Left lobe of liver (tissue), 2 donors: ENCODE data around the gene SNRNP40. TPM values are rescaled to one million over a fixed set of nuclear protein-coding genes. Genes with fewer than 3 reads are reported as not detected.
"Not testable (repeated sequence)": the region's sequence is repeated elsewhere in the genome, so short reads cannot be mapped to it uniquely, and the experiment has no call there.

Experiments
- ATAC-seq: fragments of 200-7000 bp; cut with Tn5 transposase; one replicate; pipeline ENCODE4 v1.9.1; 2020; ENCODE audit warnings: mild to moderate bottlenecking, moderate library complexity
- DNase-seq: peaks from one replicate; pipeline ENCODE4 v3.0.0-alpha.2; 2020; ENCODE audit warnings: low spot score
- total RNA-seq: library from RNA; stranded (reverse); gene quantifications from one replicate; pipeline ENCODE4 v1.2.1, GENCODE V29; 2021
- donor health status: DM: no; HTN: no; CAD: no; lungs with moderate emphysema.
- donor health status: DM: no; HTN: yes; CAD: no.

Gene SNRNP40
- total RNA-seq, 1 donor from 2014 or later, result 14.3 TPM

DNA sequence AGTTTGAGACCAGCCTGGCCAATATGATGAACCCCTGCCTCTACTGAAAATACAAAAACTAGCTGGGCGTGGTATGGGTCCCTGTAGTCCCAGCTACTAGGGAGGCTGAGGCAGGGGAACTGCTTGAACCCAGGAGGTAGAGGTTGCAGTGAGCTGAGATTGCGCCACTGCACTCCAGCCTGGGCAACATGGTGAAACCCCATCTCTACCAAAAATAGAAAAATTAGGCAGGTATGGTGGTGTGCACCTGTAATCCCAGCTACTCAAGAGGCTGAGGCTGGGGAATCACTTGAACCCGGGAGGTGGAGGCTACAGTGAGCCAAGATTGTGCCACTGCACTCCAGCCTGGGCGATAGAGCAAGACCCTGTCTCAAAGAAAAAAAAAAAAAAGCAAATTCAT lies 8.8 kb downstream of the SNRNP40 start:
- ATAC-seq, DNase-seq: not testable (repeated sequence)

DNA sequence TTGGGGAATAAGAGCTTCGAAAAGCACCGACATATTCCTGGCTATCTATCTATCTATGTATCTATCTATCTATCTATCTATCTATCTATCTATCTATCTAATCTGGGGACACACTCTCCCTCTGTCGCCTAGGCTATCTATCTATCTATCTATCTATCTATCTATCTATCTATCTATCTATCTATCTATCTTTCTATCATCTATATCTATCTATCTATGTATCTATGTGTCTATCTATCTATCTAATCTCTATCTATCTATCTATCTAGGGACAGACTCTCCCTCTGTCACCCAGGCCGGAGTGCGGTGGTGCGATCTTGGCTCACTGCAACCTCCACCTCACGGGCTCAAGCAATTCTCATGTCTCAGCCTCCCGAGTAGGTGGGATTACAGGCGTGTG lies 14.2 kb downstream of the SNRNP40 start:
- ATAC-seq, DNase-seq: not testable (repeated sequence)

DNA sequence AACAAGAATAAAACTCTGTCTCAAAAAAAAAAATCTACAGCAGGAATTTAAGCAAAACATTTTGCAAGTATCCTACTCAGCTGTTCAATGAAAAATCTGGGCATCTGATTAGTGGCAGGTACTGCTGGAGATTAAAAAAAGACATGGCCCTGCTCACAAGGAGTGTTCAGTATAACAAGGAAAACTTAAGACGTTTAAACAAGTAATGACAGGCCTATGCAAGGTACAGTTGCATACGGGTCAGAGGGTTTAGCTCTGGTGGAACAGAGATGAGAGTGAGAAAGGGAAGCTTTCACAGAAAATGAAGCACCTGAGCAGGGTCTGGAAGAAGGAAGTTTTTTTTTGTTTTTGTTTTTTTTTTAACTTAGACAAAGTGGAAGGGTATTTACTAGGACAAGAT lies 23.0 kb downstream of the SNRNP40 start:
- ATAC-seq (no peak), DNase-seq (no peak)

DNA sequence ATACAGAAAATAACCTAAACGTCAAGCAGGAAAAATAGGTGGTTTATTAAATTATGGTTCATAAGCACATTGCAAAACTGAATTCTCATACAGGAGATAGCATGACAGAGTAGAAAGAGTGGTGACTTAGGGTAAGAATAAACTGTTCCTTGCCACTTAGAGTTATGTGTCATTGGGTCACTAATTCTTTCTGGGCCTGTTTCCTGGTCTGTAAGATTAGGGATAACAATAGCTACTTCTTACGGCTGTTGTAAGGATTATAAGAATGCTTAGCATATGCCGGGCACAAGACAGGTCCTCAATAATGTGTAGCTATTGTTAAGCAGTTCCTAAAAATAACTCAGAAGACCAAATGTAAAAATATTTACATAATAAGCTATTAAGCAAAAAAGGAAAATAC lies 24.2 kb downstream of the SNRNP40 start:
- DNase-seq, result no peak
- ATAC-seq, result no peak

DNA sequence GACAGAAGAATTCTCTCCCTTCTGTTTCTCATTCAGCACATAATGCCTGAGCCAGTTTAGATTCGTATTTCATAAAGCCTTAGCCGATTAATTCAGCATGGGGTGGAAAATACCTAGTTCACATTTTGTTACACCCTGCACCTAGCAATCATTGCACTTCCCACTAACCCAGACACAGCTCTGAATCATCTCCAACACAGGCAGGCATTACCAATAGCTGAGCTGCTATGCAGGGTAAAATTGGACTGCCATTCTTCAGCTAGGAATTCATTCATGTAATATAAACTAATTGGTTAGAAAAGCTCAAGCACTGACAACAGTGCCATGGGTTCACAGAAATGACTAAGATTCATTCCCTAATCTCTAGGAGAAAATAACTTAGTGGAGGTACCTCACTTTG lies 30.0 kb downstream of the SNRNP40 start:
- DNase-seq, result no peak
- ATAC-seq, result no peak

DNA sequence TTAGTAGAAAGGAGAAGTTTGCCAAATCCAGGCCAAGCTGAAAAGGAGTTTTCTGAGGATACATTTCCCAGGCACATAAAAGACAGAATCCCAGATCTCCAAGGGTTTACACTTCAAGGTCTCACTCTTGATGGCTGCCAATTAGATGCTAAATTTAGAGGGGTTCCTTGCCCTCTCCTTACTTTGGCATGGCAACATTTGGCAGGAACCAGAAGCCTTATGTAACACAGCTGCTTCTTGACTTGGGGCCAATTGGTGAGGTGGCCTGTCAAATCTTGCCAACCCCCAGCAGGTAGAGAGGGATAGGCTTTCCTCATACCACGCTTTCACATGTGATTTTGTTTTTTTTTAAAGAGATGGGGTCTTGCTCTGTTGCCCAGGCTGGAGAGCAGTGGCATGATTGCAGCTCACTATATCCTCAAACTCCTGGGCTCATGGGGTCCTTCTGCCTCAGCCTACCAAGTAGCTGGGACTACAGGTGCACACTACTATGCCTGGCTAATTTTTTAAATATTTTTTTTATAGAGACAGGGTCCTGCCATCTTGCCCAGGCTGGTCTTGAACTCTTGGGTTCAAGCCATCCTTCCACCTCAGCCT lies 31.7 kb downstream of the SNRNP40 start:
- DNase-seq, result peak; percentile 65
- ATAC-seq, result peak; percentile 77

DNA sequence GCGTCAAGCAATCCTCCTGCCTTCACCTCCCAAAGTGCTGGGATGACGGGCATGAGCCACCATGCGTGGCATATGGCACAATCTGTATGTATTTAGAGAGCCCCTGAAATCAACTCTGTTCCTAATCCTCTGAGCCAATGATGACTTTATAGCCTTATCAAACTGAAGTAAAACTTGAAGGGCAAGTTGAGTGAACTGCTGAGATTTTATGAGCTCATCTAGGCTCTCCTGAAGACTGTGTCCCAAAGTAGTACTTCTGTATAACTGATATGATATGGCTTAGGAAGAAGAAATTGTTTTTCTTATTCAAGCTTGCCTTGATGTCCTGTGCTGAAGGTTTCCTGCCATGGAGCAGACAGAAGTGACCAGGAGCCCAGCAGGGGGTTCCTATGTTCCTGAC lies 33.2 kb downstream of the SNRNP40 start:
- ATAC-seq, result no peak
- DNase-seq, result no peak

DNA sequence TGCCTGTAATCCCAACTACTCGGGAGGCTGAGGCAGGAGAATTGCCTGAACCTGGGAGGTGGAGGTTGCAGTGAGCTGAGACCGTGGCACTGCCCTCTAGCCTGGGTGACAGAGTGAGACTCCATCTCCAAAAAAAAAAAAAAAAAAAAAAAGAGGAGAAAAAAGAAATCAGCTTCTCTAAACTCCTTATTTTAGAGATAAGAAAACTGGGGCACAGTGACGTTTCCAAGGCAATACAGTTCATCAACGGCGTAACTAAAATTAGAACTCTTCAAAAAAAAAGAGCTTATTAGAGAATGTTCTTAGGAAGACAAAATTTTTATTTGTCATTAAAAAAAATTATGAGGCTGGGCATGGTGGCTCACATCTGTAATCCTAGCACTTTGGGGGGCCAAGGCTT lies 34.2 kb downstream of the SNRNP40 start:
- DNase-seq, ATAC-seq: not testable (repeated sequence)

DNA sequence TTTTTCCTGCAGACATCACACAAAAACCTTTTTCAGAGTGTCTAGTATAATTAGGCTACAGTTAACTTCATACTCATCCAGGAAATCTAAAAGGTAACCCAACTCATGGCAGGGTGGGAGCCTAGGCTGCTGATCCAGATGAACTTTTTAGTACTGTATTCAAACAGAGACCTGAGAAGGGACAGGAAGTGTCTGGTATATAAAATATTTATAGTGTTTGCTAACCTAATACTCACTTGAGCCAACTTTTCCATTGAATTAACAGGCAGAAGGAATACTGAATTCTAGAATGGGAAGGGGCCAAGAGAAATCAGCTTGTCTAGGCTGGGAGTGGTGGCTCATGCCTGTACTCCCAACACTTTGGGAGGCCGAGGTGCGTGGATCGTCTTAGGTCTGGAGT lies 34.7 kb downstream of the SNRNP40 start:
- ATAC-seq (no peak), DNase-seq (no peak)

DNA sequence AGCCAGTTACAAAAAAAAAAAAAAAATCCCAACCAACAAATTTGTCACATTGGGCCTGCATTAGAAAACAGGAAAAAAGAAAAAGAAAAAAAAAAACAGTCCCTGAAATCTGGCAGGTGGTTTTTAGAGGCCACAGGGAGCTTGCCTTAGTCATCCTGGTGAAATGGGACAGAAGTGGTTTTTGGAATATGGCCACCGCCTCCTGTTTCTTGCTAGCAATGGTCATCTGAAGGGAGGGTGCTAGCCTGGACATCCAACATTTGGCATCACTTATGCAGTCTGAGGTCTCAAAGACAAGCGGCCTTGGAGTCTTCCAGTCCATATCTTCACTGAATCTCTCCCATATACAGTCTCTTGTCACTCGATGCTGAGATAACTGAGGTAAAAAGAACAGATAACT lies 36.8 kb downstream of the SNRNP40 start:
- ATAC-seq (no peak), DNase-seq (peak; percentile 6)

DNA sequence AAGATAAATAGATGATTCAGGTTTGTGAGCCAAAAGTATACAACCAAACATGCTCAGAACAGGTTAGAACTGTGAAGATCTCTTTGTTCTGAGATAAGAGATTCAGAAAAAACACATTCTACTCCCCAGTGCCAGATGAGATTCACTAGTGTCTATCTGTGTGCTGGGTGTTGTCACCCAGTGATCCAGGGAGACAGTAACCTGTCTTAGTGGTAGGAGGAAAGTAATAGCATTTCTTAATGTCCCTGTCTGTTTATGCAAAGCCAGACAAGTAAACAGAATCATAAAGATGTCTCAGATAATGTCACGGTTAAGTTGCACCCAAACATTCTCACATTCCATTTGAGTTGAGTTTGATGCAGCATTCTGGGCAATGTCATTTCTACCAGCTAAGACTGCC lies 38.0 kb downstream of the SNRNP40 start:
- no peak for DNase-seq
- no peak for ATAC-seq

DNA sequence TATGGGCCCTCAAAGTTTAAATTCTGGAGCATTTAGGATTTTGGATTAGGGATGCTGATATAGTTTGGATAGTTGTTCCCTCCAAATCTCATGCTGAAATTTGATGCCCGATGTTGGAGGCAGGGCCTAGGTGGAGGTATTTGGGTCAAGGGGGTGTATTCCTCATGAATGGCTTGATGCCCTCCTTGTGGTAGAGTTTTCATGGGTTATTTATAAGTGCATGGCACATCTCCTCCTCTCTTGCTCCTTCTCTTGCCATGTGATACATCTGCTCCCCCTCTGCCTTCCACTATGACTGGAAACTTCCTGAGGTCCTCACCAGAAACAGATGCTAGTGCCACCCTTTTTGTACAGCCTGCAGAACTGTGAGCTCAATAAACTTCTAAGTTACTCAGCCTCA lies 39.4 kb downstream of the SNRNP40 start:
- ATAC-seq, result no peak
- no peak for DNase-seq

DNA sequence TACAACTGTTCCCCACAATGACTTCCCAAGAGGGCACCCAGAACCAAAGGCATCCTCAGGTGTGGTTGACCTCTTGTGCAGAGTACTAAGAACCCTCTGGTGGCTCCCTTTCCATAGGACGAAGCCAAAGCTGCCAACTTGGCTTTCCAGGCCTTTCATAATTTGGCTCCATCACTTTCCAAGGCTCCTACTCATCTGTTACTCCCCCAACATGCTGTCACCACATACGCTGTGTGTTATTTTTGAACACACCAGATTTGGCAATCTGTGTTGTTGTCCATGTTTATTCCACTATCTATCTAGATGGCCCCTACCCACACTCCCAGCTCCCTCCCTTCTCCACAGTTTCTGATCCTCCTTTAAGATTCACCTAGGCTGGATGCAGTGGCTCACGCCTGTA lies 46.7 kb downstream of the SNRNP40 start:
- DNase-seq (no peak), ATAC-seq (no peak)

DNA sequence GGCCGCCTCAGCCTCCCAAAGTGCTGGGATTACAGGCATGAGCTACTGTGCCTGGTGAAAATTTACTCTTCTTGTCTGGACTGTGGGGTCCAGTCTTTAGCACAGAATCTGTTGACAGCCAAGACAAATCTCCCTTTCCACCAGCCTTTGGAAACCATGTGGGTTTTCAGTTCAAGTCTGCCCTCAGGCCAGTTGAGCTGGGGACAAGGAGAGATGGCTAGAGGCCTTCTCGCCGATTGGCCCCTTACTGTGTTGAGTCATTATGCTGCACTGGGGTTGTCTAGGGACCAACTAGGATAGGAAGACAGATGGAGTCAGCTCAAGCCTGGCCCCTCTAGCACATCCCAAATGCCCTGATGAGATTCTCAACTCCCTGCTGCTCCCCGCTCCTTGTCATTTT lies 48.3 kb downstream of the SNRNP40 start:
- DNase-seq (no peak), ATAC-seq (no peak)

DNA sequence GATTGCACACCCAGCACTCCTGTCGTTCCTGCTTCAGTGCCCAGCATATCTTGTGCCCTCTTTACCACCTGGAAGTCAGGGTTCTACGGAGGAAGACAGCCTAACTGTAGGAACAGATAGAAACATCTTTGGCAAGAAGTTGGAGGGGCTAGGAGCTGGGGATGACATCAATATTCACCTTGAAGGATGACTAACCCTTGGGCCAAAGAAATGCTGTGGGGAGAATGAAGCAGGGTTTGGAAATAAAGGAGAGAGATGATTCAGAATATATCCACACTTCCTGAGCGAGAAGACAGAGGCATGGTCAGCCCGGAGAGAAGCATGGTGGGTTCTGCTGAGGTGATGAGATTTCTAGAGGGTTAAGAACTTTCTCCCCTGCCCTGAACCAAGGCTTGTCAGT lies 52.3 kb downstream of the SNRNP40 start:
- no peak for ATAC-seq
- no peak for DNase-seq

DNA sequence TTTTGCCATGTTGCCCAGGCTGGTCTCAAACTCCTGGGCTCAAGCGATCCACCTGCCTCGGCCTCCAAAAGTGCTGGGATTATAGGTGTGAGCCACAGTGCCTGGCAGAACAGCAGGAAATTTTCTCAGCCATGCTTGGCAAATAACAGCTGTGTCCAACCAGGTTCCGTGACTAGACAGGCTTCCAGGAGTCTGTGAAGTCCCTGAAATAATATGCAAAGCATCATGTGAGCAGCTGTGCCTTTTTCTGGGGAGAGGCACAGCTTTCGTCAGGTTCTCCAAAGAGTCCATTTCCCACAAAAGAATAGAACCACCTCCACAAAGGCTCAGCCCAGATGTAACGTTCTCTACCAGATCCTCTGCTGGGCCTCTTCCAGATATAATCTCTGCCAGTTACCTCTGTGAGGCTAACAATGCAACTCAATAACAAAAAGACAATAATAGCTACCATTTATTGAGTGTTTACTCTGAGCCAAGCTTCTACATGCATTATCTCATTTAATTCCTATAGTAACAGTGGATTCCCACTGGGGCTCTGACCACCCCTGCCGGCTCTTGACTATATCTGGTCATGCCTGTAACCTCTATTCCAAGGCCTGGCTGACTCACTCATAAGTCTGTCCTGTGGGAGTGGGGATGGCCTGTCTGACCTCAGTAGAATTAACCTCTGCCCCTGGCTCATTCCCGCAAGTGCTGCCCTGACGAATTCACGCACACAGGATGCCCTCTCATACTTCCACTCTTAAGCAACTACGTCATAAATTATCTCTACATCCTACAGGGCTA lies 52.9 kb downstream of the SNRNP40 start:
- no peak for ATAC-seq
- DNase-seq, result no peak

DNA sequence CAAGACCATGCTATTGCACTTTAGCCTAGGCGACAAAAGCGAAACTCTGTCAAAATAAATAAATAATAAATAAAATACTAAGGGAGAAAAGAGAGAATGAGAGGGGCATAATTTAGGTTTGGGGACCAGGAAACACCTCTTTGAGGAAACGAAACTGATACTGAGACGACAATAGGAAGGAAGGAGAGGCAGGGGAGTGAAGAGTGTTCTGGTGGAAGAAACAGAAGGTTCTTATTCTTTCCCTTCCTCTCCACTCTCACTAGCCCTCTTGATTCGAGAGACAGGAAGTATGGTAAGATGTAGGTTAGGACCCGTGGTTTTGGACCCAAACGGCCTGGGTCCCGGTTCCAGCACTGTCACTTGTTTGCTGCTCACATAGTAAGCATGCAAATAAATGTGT lies 55.3 kb downstream of the SNRNP40 start:
- DNase-seq, result no peak
- no peak for ATAC-seq

DNA sequence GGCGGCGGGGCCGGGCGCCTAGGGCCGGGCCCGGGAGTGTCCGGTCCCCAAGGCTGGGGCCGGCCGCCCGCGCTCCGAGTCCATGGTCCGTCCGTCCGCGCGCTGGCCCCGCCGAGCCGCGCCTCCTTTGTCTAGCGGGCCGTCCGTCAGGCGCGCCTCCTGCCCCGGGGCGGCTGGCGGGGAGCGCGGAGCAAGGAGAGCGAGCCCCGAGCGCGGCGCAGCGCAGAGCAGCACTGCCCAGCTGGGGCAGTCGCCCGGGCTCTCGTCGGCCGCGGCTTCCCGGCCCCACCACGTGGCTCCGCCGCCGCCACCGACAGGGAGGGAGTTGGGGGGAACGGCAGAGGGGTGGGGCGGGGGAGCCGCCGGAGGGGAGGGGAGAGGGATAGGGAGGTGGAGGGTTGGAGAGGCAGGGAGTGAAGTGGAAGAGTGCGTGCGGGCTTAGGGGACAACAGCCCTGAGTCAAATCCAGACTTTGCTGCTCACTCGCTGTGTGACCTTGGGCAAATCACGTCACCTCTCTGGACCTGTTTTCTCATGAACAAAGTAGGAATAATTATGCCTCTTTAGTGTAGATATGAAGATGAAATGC lies 56.8 kb downstream of the SNRNP40 start, which contains the start of gene NKAIN1:
NKAIN1 (minus strand) TSS at position 235 of the 589 bp plus-strand sequence. CDS start 340 bp downstream, outside the sequence.
- DNase-seq (no peak), ATAC-seq (peak; percentile 87)

DNA sequence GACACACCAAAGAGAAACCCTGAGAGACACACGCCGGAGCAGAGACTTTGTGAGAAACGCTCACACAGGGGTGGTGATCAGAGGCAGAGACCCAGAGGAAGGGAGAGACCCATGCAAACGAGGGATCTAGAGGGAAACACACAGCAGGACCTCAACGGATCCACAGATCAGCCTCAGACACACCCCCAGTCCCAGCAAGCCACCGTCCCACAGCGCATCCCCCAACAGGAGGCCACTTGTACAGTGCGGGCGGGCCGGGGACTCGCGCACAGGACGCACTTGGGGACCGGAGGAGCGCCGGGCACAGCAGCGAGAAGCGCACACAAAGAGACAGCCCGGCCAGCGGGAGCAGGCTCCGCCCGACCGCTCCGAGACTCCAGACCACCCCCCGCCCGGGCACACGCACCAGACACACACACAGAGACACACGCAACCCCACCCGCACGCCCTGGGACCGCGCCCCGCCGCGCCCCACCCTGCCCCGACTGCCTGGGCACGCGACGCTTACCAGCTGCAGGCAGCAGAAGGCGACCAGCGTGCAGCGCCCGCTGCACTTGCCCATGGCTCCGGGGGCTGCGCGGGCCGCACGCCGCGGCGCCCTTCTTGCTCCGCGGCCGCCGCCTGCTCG lies 57.5 kb downstream of the SNRNP40 start:
- DNase-seq (no peak), ATAC-seq (peak; percentile 42)

DNA sequence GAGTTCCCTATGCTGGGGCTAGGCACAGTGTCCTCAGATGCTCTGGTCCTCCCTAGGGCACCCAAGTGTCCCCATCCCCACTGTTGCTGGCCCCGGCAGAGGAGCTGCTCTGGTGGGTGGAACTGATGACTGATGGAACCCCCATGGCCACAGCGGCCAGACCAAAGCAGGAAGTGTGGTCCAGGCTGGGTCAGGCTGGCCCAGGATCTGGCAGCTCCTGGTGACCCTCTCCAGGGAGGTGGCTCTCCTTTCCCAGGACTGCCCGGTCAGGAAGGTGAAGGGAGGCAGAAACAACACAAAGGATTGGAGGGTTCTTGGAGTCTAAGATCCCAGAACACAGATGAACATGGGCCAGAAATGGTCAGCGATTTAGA lies 58.0 kb downstream of the SNRNP40 start:
- ATAC-seq (no peak), DNase-seq (no peak)

DNA sequence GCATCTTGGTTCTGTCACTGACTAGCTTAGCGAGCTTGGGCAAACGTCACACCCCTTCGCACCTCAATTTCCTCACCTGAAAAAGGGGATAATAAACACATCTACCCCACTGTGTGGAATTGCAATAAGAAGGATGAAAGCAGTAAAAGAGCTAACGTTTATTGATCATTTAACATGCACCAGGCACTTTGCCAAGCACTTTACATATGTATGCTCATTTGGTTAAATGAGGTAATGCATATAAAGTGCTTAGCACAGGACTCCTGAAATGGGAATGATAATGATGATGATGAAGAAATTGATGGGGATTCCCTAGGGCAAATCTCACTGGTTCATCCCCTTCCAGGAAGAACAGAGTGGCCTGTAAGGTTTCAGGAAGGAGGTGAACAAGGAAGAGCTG lies 61.7 kb downstream of the SNRNP40 start:
- no peak for ATAC-seq
- DNase-seq, result no peak
